Stimulated activated CD4-positive, alpha-beta T cell treated with anti-CD3 and anti-CD28 coated beads, Interleukin-1b, Interleukin-23, amount 100 ng/mL, for 24 hours (primary cell): ENCODE data around the gene CDCP1.
"Not testable (repeated sequence)": the region's sequence is repeated elsewhere in the genome, so short reads cannot be mapped to it uniquely, and the experiment has no call there.

ENCODE experiments used
- DNase-seq, 4 experiments: peaks; one replicate each; pipeline ENCODE4 v3.0.0-alpha.2; 2020; ENCODE audit warnings: low read depth in 4 of 4, low spot score in 1 of 4

CDCP1 gene

GRCh38 chr3:45173776-45174175 is 27.6 kb upstream of the CDCP1 start:
- DNase-seq = no peak

- DNase-seq = no peak
Observed at GRCh38 chr3:45171283-45171682, 25.1 kb upstream of the CDCP1 start.

- DNase-seq = no peak
Observed at GRCh38 chr3:45170096-45170495, 23.9 kb upstream of the CDCP1 start.

DNA sequence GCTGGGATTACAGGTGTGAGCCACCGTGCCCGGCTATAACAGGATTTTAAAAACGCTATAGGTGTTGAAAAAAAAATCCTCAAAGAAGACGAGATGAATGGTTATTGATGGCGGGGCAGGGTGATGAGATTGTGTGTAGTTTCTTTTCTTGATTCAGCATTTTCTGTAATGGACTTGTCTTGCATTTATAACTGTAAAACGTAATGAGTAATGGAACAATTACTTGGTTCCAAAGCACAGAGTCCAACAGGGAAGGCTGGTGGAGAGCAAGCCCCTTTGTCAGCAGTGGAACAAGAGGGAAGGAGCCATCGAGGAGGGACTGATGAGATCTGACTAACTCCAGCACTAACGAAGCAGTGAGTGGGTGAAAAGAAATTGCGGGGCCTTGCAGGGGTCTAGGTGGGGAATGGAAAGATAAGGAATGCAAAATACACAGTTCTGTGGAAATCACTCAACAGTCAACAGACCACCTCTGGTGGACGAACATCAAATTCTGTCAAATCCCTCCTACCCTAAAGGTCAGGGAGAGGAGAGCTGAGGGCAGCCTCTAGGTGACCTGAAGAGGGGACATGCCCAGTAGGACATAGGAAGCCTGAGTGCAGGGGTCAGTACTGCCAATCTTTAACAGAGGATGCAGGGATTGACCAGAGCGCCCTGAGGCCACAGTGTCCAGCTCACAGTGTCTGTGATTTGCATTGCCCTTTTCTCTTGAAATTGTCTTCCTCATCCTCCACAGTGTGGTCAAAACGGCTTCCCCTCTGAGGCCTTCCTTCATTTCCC is 23.1 kb upstream of the CDCP1 start:
- no peak for DNase-seq

GRCh38 chr3:45168451-45168850 is 22.3 kb upstream of the CDCP1 start:
- no peak for DNase-seq

GRCh38 chr3:45167011-45167911 is 21.1 kb upstream of the CDCP1 start:
- peak; percentile 58 to 84 (median 68) for DNase-seq

DNA sequence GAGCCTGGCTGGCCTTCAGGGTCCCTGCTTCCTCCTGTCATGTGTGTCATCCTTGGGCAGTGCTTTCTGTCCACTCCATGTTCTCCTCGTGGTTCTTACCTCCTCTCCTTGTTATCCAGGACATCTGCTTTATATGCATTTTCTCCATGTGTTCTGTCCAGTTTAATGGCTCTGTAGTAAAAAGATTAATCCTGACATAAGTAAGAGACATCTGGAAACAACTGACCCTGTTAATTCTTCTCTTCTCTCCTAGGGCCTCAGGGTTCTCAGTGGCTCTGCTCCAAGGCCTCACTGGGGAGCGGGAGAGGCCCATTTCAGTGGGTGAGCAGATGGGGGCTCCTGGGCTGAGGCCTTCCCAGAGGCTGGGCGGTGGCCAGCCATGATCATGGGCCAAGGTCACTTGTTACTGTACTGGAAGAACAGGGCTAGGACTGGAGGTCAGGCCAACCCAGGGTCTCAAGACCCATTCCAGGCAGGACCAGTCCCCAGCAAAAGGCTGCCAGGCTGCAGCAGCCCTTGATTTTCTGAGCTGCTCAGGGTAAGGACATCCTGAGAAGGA is 20.2 kb upstream of the CDCP1 start:
- DNase-seq = no peak

DNA sequence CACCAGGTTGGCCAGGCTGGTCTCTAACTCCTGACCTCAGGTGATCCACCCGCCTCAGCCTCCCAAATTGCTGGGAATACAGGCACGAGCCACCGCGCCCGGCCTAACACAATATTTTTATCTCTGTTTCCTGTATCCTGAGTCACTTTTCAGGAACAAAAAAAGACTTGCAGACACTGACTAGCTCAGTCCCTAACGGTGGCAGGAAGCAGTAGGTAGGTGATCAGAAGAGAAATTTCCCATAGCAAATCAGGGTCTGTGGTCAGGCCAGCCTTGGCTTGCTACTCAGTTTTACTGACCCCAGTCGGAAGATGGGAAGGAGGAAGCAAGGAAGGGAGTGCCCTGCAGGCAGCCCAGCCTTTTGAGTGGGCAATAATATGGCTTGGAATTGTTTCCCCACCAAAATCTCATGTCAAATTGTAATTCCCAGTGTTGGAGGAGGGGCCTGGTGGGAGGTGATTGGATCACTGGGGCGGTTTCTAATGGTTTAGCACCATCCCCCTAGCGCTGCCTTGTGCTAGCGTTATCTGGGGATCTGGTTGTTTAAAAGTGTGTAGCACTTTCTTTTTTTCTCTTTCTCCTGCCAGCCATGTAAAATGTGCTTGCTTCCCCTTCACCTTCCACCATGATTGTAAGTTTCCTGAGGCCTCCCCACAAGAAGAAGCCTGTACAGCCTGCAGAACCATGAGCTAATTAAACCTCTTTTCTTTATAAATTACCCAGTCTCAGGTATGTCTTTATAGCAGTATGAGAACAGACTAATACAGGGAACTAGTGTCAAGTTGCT is 19.5 kb upstream of the CDCP1 start:
- no peak for DNase-seq

DNA sequence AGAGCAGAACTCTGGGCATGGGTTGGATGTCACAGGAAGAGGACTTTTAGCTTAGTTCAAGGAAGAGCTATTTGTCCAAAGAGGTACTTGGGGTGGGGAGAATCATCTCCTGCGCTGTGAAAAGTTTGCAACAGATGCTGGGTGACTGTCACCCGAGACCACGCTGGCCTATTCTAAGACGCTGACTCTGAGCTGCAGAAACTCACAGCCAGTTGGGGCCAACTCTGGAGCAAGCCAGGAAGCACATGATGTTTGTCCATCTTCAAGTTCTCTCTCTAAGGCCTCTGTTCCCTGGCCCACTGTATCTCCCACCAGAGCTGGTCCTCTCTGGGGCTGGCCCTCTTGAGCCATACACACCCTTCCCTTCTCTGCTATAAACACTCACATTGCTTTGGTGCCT is 17.9 kb upstream of the CDCP1 start:
- no peak for DNase-seq

DNA sequence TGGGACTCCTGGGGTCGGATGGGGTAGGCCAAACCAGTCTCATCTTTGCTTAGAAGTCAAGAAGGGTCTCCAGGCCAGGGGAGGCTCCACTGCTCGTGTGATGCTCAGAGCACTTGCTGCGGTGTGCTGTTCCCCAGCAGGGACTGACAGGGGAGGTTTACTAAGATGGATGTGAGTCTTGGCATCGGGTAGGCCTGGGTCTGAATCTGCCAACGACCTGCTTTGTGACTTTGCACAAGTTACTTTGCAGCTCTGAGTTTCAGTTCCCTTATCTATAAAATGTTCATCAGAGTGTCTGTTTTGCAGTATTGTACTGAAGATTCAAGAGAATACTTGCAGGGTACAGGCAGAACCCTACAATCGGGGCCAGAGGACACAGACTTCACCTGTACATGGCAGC is 17.3 kb upstream of the CDCP1 start:
- DNase-seq = no peak

DNA sequence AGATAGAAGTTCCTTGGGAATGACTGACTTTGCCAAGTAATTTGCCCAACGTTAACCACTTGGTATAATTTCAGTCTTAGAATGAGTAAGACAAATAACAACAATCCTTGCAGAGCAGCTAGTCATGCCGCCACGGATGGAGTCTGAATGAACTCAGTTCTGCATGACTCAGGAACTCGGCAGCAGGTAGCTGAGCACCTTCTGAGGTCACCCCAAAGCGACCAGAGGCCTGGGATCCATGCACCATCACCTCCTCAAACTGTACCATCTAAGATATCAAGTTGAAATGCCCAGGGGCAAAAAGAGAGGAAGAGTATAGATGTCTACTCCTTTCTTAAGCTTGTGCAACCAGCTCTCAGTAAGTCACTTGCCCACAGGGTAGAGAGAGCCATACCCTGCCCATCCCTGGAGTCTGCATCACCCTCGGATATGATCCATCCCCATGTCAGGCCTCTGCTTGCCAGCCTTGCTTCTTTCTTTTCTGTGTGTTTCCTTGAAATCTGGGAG is 8.5 kb upstream of the CDCP1 start:
- no peak for DNase-seq

DNA sequence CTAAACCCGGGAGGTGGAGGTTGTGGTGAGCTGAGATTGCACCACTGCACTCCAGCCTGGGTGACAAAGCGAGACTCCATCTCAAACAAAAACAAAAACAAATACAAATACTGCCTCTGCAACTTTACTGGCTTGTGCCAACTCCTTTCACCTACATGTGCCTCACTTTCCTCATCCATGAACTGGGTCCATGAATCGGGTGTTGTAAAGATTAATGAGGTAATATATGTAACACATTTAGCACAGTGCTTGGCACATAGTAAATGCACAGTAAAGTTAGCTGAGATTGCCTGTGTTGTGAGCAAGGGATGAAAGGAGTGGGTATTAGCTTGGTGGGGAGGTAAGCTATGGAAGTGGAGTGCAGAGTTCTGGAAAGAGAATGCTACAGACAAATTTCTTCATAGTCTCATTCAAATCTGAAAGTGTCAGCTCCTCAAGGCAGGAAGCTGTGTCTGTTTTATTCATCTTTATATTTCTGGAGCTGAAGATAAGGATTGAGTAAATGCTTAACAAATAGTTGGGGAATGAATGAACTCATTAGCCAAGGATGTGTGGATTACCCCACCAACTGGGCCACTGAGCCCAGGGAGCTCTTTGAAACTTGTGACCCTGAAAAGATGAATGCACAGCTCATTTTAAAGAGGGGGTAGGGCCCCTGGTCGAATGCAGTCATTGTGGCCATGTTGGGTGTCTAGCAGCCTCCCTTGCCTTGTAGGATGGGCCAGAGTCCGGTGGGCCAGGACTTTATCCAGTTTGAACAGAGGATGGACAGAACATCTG is 7.7 kb upstream of the CDCP1 start:
- DNase-seq = no peak

DNA sequence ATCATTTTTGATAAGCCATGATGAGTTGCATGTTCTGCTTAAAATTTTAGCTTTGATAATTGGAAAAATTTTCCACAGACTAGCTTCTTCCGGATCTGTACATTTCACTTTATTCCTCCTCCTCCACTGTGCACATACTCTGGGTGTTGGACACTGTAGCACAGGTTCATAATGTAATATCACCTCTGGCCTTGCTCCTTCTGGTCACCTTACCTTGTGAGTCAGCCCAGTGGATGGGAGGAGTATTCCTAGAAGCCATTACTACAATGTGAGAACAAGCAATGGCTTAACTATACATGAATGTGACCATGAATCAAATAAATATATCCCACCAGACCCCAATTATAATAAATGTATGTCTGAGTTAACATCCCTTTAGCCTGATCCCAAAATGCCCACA is 6.1 kb upstream of the CDCP1 start:
- DNase-seq = no peak

DNA sequence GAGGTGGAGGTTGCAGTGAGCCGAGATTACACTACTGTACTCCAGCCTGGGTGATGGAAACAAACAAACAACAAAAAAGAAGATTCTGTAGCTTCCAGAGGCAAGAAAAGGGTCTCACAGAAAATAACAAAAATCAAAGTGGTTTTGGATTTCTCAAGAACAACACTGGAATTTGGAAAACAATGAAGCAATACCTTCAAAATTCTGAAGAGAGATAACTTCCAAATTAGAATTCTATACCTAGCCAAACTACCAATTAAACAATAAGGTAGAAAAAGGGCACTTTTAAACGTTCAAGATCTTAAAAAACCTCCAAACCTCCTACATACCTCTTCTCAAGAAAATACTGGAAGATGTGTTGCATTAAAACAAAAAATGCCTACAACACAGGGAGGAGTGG is 4.9 kb upstream of the CDCP1 start:
- DNase-seq = no peak

DNA sequence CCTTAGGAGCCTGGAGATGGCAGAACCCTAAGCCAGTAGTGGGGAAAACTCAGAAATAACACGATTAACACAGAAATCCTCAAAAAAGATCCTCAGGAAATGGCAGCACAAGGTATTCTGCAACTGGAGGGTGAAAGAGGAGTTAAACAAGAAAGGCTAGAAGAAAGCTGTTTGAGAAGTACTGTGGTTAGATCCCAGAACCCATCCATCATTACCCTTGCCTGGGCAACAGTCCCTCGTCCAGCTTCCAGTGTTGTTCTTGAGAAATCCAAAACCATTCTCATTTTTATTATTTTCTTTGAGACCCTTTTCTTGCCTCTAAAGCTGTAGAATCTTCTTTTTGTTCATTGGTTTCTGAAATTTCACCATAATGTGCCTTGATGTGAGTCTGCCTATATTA is 2.7 kb upstream of the CDCP1 start:
- no peak for DNase-seq

GRCh38 chr3:45145223-45145622 is 955 bp downstream of the CDCP1 start:
- DNase-seq = no peak

GRCh38 chr3:45143673-45144671 is 2.2 kb downstream of the CDCP1 start:
- no peak for DNase-seq

DNA sequence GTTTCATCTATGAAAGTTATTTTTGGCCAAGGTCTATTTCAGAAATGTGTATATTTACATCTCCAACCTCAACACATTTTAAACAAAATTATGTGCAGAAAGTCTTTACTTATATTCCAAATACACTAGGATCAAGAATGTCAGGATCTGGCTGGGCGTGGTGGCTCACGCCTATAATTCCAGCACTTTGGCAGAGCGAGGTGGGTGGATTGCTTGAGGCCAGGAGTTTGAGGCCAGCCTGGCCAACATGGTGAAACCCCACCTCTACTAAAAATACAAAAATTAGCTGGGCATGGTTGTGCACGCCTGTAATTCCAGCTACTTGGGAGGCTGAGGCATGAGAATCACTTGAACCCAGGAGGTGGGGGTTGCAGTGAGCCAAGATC is 5.4 kb downstream of the CDCP1 start:
- not testable (repeated sequence) for DNase-seq

DNA sequence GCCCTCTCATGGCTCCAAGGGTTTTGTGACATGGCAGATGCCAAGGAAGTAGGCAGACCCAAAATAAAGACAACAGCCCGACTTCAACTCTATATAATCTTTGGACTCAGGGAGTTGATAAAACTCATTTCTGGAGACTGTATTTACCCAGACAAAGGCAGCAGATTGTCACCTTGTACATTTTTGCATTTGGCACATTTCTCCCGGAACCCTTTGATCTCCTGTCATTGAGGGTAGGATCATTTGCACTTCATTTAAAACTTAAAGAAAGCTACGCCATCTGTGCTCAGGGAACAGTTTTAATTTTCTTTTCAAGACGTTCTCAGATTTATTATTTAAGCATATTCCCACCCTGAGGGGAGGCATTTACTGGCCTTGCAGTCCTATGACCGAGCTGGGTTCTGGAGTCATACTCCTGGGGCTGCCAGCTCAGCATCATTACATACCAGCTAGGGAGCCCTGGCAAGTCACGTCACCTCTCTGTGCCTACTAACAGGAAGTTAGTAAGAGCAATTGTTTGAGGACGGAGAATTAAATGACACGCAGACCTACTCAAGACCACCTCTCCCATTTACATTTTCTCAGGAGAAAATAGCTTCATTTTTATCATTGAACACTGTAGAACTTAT is 5.9 kb downstream of the CDCP1 start:
- DNase-seq = no peak
